ENCODE data around the gene CEP295NL. TPM values are rescaled to one million over a fixed set of nuclear protein-coding genes. Genes with fewer than 3 reads are reported as not detected.
A peak's percentile ranks its signal among the peaks of the same experiment; 100 is the strongest.

CEP295NL gene
- total RNA-seq, 2 experiments from 2014 or later, result 0.26 TPM; not detected in 1

DNA sequence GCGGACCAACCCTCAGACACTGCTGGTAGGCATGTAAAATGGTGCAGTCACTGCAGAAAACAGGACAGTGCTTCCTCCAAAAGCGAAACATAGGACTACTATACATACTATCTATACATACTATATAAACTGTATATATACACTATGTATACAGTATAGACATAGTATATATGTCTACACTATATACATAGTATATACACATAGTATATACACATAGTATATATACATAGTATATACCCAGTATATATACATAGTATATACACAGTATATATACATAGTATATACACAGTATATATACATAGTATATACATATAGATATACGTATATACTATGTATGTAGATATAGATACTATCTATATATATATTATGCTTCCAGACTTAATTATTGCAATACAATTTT, 55.9 kb downstream of the CEP295NL start:
- ChIA-PET POLR2A (no interaction called here), CTCF (interaction anchor here (0.6 to 1.0 kb wide), 2 partner anchors 19 to 125 kb away, joined by 3 to 5 read pairs; no protein-coding TSS in a partner anchor)
- Mint-ChIP-seq H3K4me3 (no peak overlapping the region), H3K27me3 (ENCODE audit: low read depth) (no peaks in the 10 kb centered on the region), H3K27ac (no peak overlapping the region), H3K9me3 (ENCODE audit: insufficient read depth) (no peaks in the 10 kb centered on the region), H3K4me1 (ENCODE audit: low read depth) (peaks cover 13% of the 10 kb centered on the region), H3K36me3 (ENCODE audit: low read depth) (no peaks in the 10 kb centered on the region)
- ATAC-seq (no peak), DNase-seq (no peak)

DNA sequence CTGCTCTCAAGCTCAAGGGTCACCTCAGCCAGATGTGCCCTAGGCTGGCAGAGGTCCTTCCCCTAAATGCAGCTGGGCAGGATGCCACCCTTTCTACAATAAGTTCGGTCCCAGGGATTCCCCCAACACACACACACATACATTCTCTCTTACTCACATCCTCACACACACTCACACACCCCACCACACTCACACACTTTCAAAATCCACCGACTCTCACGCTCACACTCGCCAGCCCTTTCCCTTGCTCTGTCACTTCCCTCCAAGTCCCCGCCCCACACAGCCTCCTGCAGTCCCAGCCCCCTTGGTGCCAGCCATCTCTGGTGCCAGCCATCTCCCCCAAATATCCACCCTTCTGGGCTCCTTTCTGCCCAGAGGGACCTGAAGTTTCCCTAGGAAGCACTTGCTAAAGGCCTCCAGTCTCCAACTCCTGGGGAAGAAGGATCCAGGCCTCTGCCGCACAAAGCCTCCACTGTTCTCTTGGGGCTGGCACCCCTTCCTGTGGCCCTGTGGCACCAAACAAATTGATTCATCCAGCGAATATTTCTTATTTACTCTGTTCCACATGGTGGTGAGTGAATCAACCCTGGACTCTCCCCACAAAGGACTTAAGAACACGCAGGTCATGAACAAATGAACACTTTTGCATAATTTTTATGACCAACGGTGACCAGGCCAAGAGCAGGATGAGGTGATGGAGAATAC, 58.5 kb downstream of the CEP295NL start:
- DNase-seq (no peak), ATAC-seq (no peak)
- H3K27me3 Mint-ChIP-seq (ENCODE audit: low read depth), result no peaks in the 10 kb centered on the region
- peaks cover 2% of the 10 kb centered on the region for H3K36me3 Mint-ChIP-seq (ENCODE audit: low read depth)
- no peak overlapping the region for H3K4me3 Mint-ChIP-seq
- H3K4me1 Mint-ChIP-seq (ENCODE audit: low read depth), result peaks cover 21% of the 10 kb centered on the region
- CTCF ChIA-PET, result interaction anchor here (1.4 to 3.4 kb wide), 4 partner anchors 9 to 347 kb away, joined by 5 to 19 read pairs (median 14); no protein-coding TSS in a partner anchor
- no peak overlapping the region for H3K27ac Mint-ChIP-seq
- no peaks in the 10 kb centered on the region for H3K9me3 Mint-ChIP-seq (ENCODE audit: insufficient read depth)
- POLR2A ChIA-PET, result no interaction called here

DNA sequence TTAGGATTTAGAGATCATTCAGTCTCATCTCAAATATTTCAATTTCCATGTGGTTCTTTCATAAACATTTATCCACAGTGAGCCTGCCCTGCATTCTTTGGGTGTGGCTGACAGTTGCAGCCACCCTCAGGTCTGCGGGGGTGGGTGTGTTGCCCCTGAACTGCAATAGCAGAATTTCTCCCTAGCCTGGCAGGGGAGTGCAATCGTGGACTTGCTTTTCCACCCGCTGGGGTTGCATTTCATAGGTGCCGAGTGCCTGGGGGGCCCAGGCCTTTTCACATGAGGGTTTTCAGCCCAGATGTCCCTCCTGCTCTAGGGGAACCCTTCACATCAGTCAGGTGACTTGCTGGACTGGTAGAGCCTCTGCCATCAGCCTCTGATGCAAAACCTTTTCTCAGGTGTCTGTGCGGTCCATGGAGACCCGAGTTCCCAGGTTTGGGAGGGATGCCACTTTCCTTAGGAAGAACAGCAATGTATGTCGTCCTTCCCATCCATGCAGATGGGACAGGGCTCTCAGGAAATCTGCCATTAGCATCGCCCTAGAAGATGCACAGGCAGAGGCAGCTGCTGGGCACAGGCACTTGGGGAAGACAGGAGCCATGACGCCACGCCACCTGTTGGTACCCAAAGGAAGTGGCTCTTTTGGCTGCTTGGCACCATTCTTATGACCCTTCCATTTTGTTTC, 60.0 kb downstream of the CEP295NL start:
- Mint-ChIP-seq H3K27me3 (ENCODE audit: low read depth) (no peaks in the 10 kb centered on the region), H3K9me3 (ENCODE audit: insufficient read depth) (no peaks in the 10 kb centered on the region), H3K4me1 (ENCODE audit: low read depth) (peaks cover 33% of the 10 kb centered on the region), H3K4me3 (no peak overlapping the region), H3K27ac (no peak overlapping the region), H3K36me3 (ENCODE audit: low read depth) (peaks cover 4% of the 10 kb centered on the region)
- DNase-seq (peak; percentile 79), ATAC-seq (no peak)
- ChIA-PET CTCF (interaction anchor here (0.8 to 3.4 kb wide), 8 partner anchors 9 to 346 kb away, joined by 3 to 19 read pairs (median 4); no protein-coding TSS in a partner anchor), POLR2A (no interaction called here)

DNA sequence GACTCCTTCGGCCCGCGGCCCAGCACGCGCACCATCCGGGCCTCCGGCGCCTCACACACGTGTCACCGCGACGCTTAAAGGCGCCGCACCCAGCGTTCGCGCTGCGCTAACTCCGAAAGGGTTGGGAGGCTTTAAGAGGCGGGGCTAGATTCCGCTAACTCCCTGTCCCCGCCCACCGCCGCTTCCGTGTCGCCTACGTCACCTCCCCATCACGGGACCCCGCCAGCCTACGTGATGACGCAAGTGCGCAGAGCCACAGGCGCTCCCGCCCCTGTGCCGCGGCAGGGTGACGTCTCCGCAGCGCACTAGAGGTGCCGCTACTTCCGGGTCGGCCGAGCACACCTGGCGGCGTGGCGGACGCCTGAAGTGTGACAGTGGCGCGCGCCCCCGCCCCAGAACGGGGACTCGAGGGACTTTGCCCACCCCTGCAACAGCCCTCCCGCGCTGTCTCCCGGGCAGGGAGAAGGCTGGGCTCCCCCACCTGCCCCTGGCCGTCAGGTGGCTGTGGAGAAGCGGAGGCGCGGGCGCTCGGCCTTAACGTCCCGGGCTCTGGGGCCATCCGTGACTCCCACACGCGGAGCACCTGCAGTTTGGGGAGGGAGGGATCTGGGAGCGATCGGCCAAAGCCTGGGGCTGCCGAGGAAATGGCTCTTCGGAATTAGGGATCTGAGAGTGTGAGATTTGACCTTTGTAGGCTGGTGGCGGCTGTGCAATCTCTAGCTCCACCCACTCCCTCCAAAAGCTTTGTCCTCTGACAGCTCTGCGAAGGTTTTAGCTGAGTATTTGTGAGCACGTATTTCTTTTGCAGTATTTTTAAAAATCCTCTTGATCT, 62.0 kb downstream of the CEP295NL start, which contains the start of gene USP36:
TSS of gene USP36 (minus strand) at position 35 of the 832 bp plus-strand sequence. CDS start 4,451 bp downstream, outside the sequence.
- CTCF ChIA-PET, result interaction anchor here (3.4 kb wide), 1 partner anchor 344 kb away, joined by 15 read pairs; no protein-coding TSS in a partner anchor
- Mint-ChIP-seq H3K9me3 (ENCODE audit: insufficient read depth) (no peaks in the 10 kb centered on the region), H3K4me1 (ENCODE audit: low read depth) (peaks cover 43% of the 10 kb centered on the region), H3K27me3 (ENCODE audit: low read depth) (no peaks in the 10 kb centered on the region), H3K36me3 (ENCODE audit: low read depth) (peaks cover 21% of the 10 kb centered on the region), H3K27ac (peak within 1 kb of the TSS; percentile 96), H3K4me3 (peak within 1 kb of the TSS; percentile 82)
- peak; percentile 89 for ATAC-seq
- POLR2A ChIA-PET, result interaction anchor here (0.5 to 2.1 kb wide), 8 partner anchors 10 to 138 kb away, joined by 3 to 10 read pairs (median 4); partner anchors contain the start of gene LGALS3BP
- DNase-seq, result peak; percentile 100

Other genes with a start within 250 kb of the CEP295NL start
- 100 to 1,000 TPM; 137 to 138 TPM for gene CYTH1, start 120.9 kb downstream of the CEP295NL start, total RNA-seq
- 10 to 100 TPM; 67.5 TPM for gene USP36, start 62.4 kb downstream of the CEP295NL start, total RNA-seq
- 1 to 10 TPM; 3.6 to 3.8 TPM for gene TIMP2, start 22.2 kb upstream of the CEP295NL start, total RNA-seq
- 100 to 1,000 TPM; 172 to 181 TPM for gene LGALS3BP, start 76.7 kb upstream of the CEP295NL start, total RNA-seq
- gene CANT1, start 106.6 kb upstream of the CEP295NL start, total RNA-seq, result 10 to 100 TPM; 74.4 to 78.5 TPM
- not detected for gene C1QTNF1, start 121.0 kb upstream of the CEP295NL start, total RNA-seq
- 10 to 100 TPM; 38.2 to 41.1 TPM for gene ENGASE, start 171.6 kb upstream of the CEP295NL start, total RNA-seq